A673 (cell line): Measurements from ENCODE around the gene RAB17. TPM values are rescaled to one million over a fixed set of nuclear protein-coding genes. Genes with fewer than 3 reads are reported as not detected.
A peak's percentile ranks its signal among the peaks of the same experiment; 100 is the strongest.

Experiments
- BruUV-seq: library from RNA; stranded (reverse); fragments of 400-500 nt; replicated peaks from 2 replicates; lab custom pipeline; 2021; lab: Mats Ljungman, UMichigan
- CTCF ChIA-PET: fragments of 300-600 bp; sonication (Branson Sonifier 250); formaldehyde crosslinking; loops from one replicate; lab custom pipeline; 2022; ENCODE audit warnings: antibody characterized with exemption; lab: Charles Lee
- POLR2A ChIA-PET: fragments of 300-600 bp; sonication (Branson Sonifier 250); formaldehyde crosslinking; loops from one replicate; lab custom pipeline; 2022; ENCODE audit warnings: antibody characterized with exemption; ENCODE audit not compliant: low non-redundant PET; lab: Charles Lee
- DNase-seq: peaks from one replicate; pipeline ENCODE4 v3.0.0-alpha.2; 2015; ENCODE audit warnings: low spot score
- H3K27ac ChIP-seq: fragments of 200-600 bp; sonication (generic); 2 replicates; pipeline ENCODE4 v1.5.1; 2016; ENCODE audit warnings: mixed run types, low read depth, mild to moderate bottlenecking, mixed read lengths, antibody characterized with exemption, low read length; ENCODE audit not compliant: poor library complexity, severe bottlenecking
- H3K27me3 ChIP-seq: fragments of 200-600 bp; sonication (generic); replicated peaks from 2 replicates; pipeline ENCODE4 v1.6.1; 2017; ENCODE audit warnings: mixed run types, low read depth, mild to moderate bottlenecking, mixed read lengths, antibody characterized with exemption, low read length; ENCODE audit not compliant: insufficient read depth, poor library complexity
- H3K36me3 ChIP-seq: fragments of 200-600 bp; sonication (generic); 2 replicates; pipeline ENCODE4 v1.6.1; 2016; ENCODE audit warnings: mixed run types, mild to moderate bottlenecking, mixed read lengths, antibody characterized with exemption, low read length; ENCODE audit not compliant: insufficient read depth, poor library complexity, severe bottlenecking
- H3K4me1 ChIP-seq: fragments of 200-600 bp; sonication (generic); 2 replicates; pipeline ENCODE4 v1.6.1; 2017; ENCODE audit warnings: mixed run types, mild to moderate bottlenecking, mixed read lengths, antibody characterized with exemption, low read length; ENCODE audit not compliant: insufficient read depth, poor library complexity, severe bottlenecking
- H3K4me3 ChIP-seq: fragments of 200-600 bp; sonication (generic); 2 replicates; pipeline ENCODE4 v1.5.1; 2016; ENCODE audit warnings: low read depth, mixed run types, mild to moderate bottlenecking, mixed read lengths, low read length; ENCODE audit not compliant: poor library complexity, severe bottlenecking
- H3K9me3 ChIP-seq: fragments of 200-600 bp; sonication (generic); 2 replicates; pipeline ENCODE4 v1.6.1; 2016; ENCODE audit warnings: mixed run types, low read depth, mild to moderate bottlenecking, mixed read lengths, antibody characterized with exemption, low read length; ENCODE audit not compliant: poor library complexity, severe bottlenecking
- CTCF ChIP-seq: fragments of 300-800, 200-600 bp; sonication (generic); conservative IDR thresholded peaks from 2 replicates; pipeline ENCODE4 v1.5.1; 2017; ENCODE audit warnings: low read depth, mild to moderate bottlenecking, antibody characterized with exemption, low read length, moderate library complexity, mixed read lengths
- EZH2 ChIP-seq: fragments of 200-600 bp; sonication (generic); IDR thresholded peaks from 2 replicates; pipeline ENCODE4 v1.6.1; 2017; ENCODE audit warnings: borderline replicate concordance, low read depth, mild to moderate bottlenecking, mixed read lengths, antibody characterized with exemption, low read length; ENCODE audit not compliant: poor library complexity, severe bottlenecking
- intact Hi-C: fragments of 100-400 bp; cut with micrococcal nuclease; formaldehyde crosslinking; loops from one replicate; pipeline ENCODE4 v1.10.0; 2022; ENCODE audit not compliant: unreplicated experiment
- total RNA-seq: library from RNA; stranded (reverse); gene quantifications from 2 replicates; pipeline ENCODE4 v1.2.3, GENCODE V29; 2021

The RAB17 gene
- total RNA-seq, 1 experiment from 2014 or later = 0.62 TPM

GRCh38 chr2:237616734-237617586 is 26.4 kb upstream of the RAB17 start:
- H3K4me3 ChIP-seq = peak overlapping the region; percentile 25
- TF ChIP-seq CTCF (no peak), EZH2 (no peak)
- H3K9me3 ChIP-seq = no peaks in the 10 kb centered on the region
- DNase-seq = peak; percentile 76
- ChIA-PET POLR2A (no interaction called here), CTCF (no interaction called here)
- H3K27me3 ChIP-seq = no peaks in the 10 kb centered on the region
- no peaks in the 10 kb centered on the region for H3K36me3 ChIP-seq
- intact Hi-C loops = no loop called here
- H3K27ac ChIP-seq = peak overlapping the region; percentile 71
- H3K4me1 ChIP-seq = peaks cover 22% of the 10 kb centered on the region
- BruUV-seq = no TSS peak

DNA sequence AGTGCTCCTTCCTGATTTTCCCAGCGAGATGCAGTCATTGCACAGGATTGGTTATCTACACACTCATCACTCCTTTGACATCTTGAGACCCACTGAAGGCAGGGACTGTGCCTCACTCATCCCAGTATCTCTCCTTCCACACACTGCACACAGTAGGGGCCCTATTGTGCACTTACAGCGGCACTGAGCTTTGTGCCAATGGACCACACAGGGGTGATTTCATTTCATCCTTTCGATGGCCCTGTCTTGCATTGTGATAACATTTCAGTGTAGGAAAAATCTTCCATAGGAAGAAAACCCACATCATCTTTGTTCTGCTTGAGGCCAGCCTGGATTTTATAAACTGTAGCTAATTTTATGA is 25.8 kb upstream of the RAB17 start:
- H3K27ac ChIP-seq = peak overlapping the region; percentile 71
- intact Hi-C loops = no loop called here
- POLR2A ChIA-PET = no interaction called here
- TF ChIP-seq CTCF (no peak), EZH2 (no peak)
- CTCF ChIA-PET = no interaction called here
- H3K27me3 ChIP-seq = no peaks in the 10 kb centered on the region
- no peaks in the 10 kb centered on the region for H3K9me3 ChIP-seq
- no TSS peak for BruUV-seq
- H3K36me3 ChIP-seq = no peaks in the 10 kb centered on the region
- DNase-seq = no peak
- H3K4me1 ChIP-seq = peaks cover 22% of the 10 kb centered on the region
- no peak overlapping the region for H3K4me3 ChIP-seq

- BruUV-seq = no TSS peak
- Histone ChIP-seq H3K36me3 (no peaks in the 10 kb centered on the region), H3K27me3 (no peaks in the 10 kb centered on the region), H3K4me3 (no peak overlapping the region), H3K27ac (peak overlapping the region; percentile 71), H3K9me3 (no peaks in the 10 kb centered on the region), H3K4me1 (peaks cover 22% of the 10 kb centered on the region)
- ChIA-PET POLR2A (no interaction called here), CTCF (no interaction called here)
- TF ChIP-seq EZH2 (no peak), CTCF (no peak)
- no peak for DNase-seq
- intact Hi-C loops = no loop called here
Observed at GRCh38 chr2:237615631-237616249, 25.2 kb upstream of the RAB17 start.
